Activated CD4-positive, alpha-beta T cell treated with anti-CD3 and anti-CD28 coated beads, Interleukin-2, amount 50 U/mL, for 24 hours (primary cell): Measurements from ENCODE around the gene FOXO1.

ENCODE experiments used
- DNase-seq, 2 donors: peaks; one replicate each; pipeline ENCODE4 v3.0.0-alpha.2; 2020; ENCODE audit warnings: low read depth in 1 of 2, low spot score in 1 of 2

Gene FOXO1

DNA sequence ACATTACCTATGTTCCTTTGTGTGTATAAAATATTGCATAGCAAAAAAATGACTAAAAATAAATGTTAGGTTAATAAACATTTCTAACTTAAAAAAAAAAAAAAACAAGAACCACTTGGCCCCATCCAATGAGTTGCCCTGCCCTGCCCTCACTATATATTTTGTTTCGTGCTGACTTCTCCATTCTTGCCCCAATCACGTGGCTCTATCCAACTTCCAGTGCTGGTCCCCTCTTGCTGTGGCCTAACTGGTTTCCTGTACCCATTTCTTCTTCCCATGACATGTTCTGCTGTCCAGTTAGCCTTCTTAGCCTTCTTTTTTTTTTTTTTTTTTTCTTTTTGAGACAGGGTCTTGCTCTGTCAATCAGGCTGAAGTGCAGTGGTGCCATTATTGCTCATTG lies 151.6 kb downstream of the FOXO1 start:
- DNase-seq, result no peak

DNA sequence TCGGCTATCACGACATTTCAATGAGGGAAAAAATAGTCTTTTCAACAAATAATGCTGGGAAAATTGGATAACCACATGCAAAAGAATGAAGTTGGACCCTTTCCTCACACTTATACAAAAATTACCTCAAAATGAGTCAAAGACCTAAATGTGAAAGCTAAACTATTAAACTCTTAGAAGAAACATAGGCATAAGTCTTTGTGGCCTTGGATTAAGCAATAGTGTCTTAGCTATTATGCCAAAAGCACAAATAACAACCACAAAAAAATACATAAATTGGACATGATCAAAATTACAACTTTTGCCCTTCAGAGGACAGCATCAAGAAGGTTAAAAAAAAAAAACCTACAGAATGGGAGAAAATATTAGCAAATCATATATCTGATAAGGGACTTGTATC lies 156.6 kb downstream of the FOXO1 start:
- DNase-seq, result no peak

DNA sequence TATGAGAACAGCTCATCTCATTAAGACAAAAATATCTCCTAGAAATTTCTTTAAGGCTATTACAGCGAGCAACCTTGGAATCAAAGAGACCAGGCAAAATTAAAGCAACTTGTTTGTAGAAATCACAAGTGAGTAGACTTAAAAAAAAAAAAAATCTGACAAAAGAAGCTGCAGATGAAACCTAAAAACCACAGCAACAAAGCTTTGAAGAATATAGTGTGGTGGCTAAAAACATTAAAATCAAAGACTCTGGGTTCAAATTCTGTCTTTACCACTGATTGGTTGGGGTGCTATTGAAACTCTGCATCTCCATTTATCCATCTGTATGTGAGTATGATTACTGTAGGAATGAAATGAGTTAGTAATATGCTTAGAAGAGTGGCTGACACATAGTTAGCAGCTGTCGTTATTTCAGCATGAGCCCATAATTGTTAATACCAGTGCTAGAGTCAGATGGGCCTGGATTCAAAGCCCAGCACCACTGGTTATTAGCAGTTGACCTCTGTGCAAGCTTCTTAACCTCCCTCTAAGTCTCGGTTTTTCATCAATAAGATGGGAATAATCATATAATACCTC lies 157.6 kb downstream of the FOXO1 start:
- DNase-seq, result no peak

DNA sequence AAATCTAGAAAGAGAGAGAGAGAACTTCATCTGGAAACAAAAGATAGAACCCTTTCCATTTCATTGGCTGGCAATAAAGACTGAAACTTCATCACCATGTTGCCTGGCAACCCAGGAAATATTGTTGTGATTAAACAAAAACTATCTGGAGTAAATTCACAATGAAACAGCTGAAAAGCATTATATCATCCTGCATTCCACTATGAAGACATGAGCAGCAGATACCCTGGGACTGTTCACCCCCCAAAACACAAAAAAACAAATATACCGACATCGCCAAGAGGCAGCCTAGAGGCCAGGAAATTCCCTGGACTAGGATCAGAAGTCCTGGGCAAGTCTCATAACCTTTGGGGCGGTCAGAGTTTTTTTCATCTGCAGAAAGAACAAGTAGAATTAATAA lies 158.3 kb downstream of the FOXO1 start:
- no peak for DNase-seq

DNA sequence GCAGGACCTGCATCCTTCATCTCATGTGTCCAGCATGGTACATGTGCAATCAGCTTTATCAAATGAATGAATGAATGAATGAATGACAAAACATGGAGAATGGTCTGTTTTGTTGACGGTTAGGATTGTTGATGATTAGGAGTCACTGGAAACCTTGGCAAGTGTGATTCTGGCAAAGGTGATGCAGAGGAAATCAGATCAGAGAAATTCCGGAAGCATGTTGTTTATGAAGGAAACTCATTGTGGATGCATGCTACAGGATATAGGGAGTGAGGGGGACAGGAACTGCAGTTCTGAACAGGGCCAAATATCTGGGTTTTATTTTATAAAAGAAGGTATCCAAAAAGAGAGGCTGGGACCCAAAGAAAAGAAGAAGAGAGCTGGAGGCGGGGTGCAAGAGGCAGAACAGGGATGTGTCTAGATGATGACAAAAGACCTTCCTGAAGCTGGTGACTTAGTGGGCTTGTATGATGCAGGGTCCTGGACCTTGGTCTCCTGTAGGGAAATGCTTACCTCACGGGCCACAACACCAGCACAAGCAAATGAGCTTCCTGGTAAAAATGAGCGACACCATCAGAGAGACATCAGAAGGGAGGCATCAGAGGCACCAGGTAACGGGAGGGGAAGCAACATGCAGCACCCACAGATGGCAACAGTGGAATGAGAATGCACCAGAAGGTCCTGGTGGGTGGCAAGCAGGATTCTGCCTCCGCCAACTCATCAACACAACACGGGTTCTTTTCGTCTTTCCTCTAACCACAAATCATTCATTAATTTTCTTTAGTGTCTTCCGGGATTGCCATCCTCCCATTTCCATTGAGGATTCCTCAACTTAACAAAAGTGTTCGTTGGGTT lies 159.6 kb downstream of the FOXO1 start:
- no peak for DNase-seq
